Measurements from ENCODE around the gene LNPEP.

LNPEP gene

GRCh38 chr5:96972599-96973334 is 36.9 kb downstream of the LNPEP start:
- H3K27ac ChIP-seq, result no peak overlapping the region
- no peaks in the 10 kb centered on the region for H3K36me3 ChIP-seq (ENCODE audit: insufficient read depth, low read length)
- H3K9ac ChIP-seq (ENCODE audit: insufficient read length), result no peak overlapping the region
- DNase-seq (ENCODE audit: low read depth, low spot score), result no peak
- no peaks in the 10 kb centered on the region for H3K9me3 ChIP-seq (ENCODE audit: low read depth, low read length)
- H3K4me3 ChIP-seq, result no peak overlapping the region
- no peak for TF ChIP-seq POLR2AphosphoS5 (IDR thresholded peaks at IDR 0.05; ENCODE audit: borderline replicate concordance, low read depth, low read length)
- no peak for TF ChIP-seq EZH2 (IDR thresholded peaks at IDR 0.05)
- no peak for TF ChIP-seq FOXP2 (optimal IDR thresholded peaks at IDR 0.05; ENCODE audit: control extremely low read depth, extremely low read length, insufficient read depth)

- no peak overlapping the region for H3K27ac ChIP-seq
- TF ChIP-seq FOXP2 (optimal IDR thresholded peaks at IDR 0.05; ENCODE audit: control extremely low read depth, extremely low read length, insufficient read depth) (no peak), EZH2 (IDR thresholded peaks at IDR 0.05) (no peak), POLR2AphosphoS5 (IDR thresholded peaks at IDR 0.05; ENCODE audit: borderline replicate concordance, low read depth, low read length) (no peak)
- H3K4me3 ChIP-seq, result no peak overlapping the region
- DNase-seq (ENCODE audit: low read depth, low spot score), result no peak
- no peak overlapping the region for H3K9ac ChIP-seq (ENCODE audit: insufficient read length)
- H3K36me3 ChIP-seq (ENCODE audit: insufficient read depth, low read length), result no peaks in the 10 kb centered on the region
- H3K9me3 ChIP-seq (ENCODE audit: low read depth, low read length), result no peaks in the 10 kb centered on the region
These were observed 37.9 kb downstream of the LNPEP start for GRCh38 chr5:96973532-96974401.

- Histone ChIP-seq H3K27ac (peak overlapping the region; percentile 43; the same call in 1 of the 2 replicates), H3K36me3 (ENCODE audit: insufficient read depth, low read length) (no peaks in the 10 kb centered on the region; the same call in 1 of the 2 replicates), H3K4me3 (no peak overlapping the region), H3K9me3 (ENCODE audit: low read depth, low read length) (no peaks in the 10 kb centered on the region), H3K9ac (ENCODE audit: insufficient read length) (no peak overlapping the region)
- no peak for DNase-seq (ENCODE audit: low read depth, low spot score)
- TF ChIP-seq EZH2 (IDR thresholded peaks at IDR 0.05) (no peak), POLR2AphosphoS5 (IDR thresholded peaks at IDR 0.05; ENCODE audit: borderline replicate concordance, low read depth, low read length) (no peak), FOXP2 (optimal IDR thresholded peaks at IDR 0.05; ENCODE audit: control extremely low read depth, extremely low read length, insufficient read depth) (no peak)
These were observed 39.8 kb downstream of the LNPEP start for GRCh38 chr5:96975656-96976055.

- Histone ChIP-seq H3K9me3 (ENCODE audit: low read depth, low read length) (no peaks in the 10 kb centered on the region), H3K9ac (ENCODE audit: insufficient read length) (no peak overlapping the region), H3K36me3 (ENCODE audit: insufficient read depth, low read length) (peaks cover 3% of the 10 kb centered on the region; the same call in 1 of the 2 replicates), H3K4me3 (no peak overlapping the region), H3K27ac (no peak overlapping the region)
- TF ChIP-seq EZH2 (IDR thresholded peaks at IDR 0.05) (no peak), POLR2AphosphoS5 (IDR thresholded peaks at IDR 0.05; ENCODE audit: borderline replicate concordance, low read depth, low read length) (no peak), FOXP2 (optimal IDR thresholded peaks at IDR 0.05; ENCODE audit: control extremely low read depth, extremely low read length, insufficient read depth) (no peak)
- DNase-seq (ENCODE audit: low read depth, low spot score), result no peak
These were observed 41.3 kb downstream of the LNPEP start for GRCh38 chr5:96977228-96977627.

GRCh38 chr5:96978812-96979449 is 43.1 kb downstream of the LNPEP start:
- Histone ChIP-seq H3K9ac (ENCODE audit: insufficient read length) (no peak overlapping the region), H3K4me3 (no peak overlapping the region), H3K27ac (no peak overlapping the region), H3K9me3 (ENCODE audit: low read depth, low read length) (no peaks in the 10 kb centered on the region), H3K36me3 (ENCODE audit: insufficient read depth, low read length) (peaks cover 3% of the 10 kb centered on the region; the same call in 1 of the 2 replicates)
- TF ChIP-seq FOXP2 (optimal IDR thresholded peaks at IDR 0.05; ENCODE audit: control extremely low read depth, extremely low read length, insufficient read depth) (no peak), POLR2AphosphoS5 (IDR thresholded peaks at IDR 0.05; ENCODE audit: borderline replicate concordance, low read depth, low read length) (no peak), EZH2 (IDR thresholded peaks at IDR 0.05) (no peak)
- no peak for DNase-seq (ENCODE audit: low read depth, low spot score)

- H3K4me3 ChIP-seq, result no peak overlapping the region
- no peak overlapping the region for H3K27ac ChIP-seq
- H3K9me3 ChIP-seq (ENCODE audit: low read depth, low read length), result no peaks in the 10 kb centered on the region
- H3K9ac ChIP-seq (ENCODE audit: insufficient read length), result no peak overlapping the region
- DNase-seq (ENCODE audit: low read depth, low spot score), result no peak
- TF ChIP-seq POLR2AphosphoS5 (IDR thresholded peaks at IDR 0.05; ENCODE audit: borderline replicate concordance, low read depth, low read length), result no peak
- no peak for TF ChIP-seq FOXP2 (optimal IDR thresholded peaks at IDR 0.05; ENCODE audit: control extremely low read depth, extremely low read length, insufficient read depth)
- no peak for TF ChIP-seq EZH2 (IDR thresholded peaks at IDR 0.05)
- H3K36me3 ChIP-seq (ENCODE audit: insufficient read depth, low read length), result peaks cover 3% of the 10 kb centered on the region; the same call in 1 of the 2 replicates
These were observed 48.8 kb downstream of the LNPEP start for GRCh38 chr5:96984506-96985192.

GRCh38 chr5:96986450-96986849 is 50.6 kb downstream of the LNPEP start:
- peaks cover 13% of the 10 kb centered on the region; the same call in 1 of the 2 replicates for H3K36me3 ChIP-seq (ENCODE audit: insufficient read depth, low read length)
- H3K4me3 ChIP-seq, result no peak overlapping the region
- no peak for DNase-seq (ENCODE audit: low read depth, low spot score)
- no peak overlapping the region for H3K27ac ChIP-seq
- H3K9me3 ChIP-seq (ENCODE audit: low read depth, low read length), result no peaks in the 10 kb centered on the region
- no peak for TF ChIP-seq FOXP2 (optimal IDR thresholded peaks at IDR 0.05; ENCODE audit: control extremely low read depth, extremely low read length, insufficient read depth)
- TF ChIP-seq POLR2AphosphoS5 (IDR thresholded peaks at IDR 0.05; ENCODE audit: borderline replicate concordance, low read depth, low read length), result no peak
- no peak for TF ChIP-seq EZH2 (IDR thresholded peaks at IDR 0.05)
- H3K9ac ChIP-seq (ENCODE audit: insufficient read length), result no peak overlapping the region

All from SK-N-MC (cell line).